Astrocyte of the spinal cord (primary cell): ENCODE data around the gene ELFN2.
A peak's percentile ranks its signal among the peaks of the same experiment; 100 is the strongest.
"Not testable (repeated sequence)": the region's sequence is repeated elsewhere in the genome, so short reads cannot be mapped to it uniquely, and the experiment has no call there.

Experiments
- DNase-seq: peaks from one replicate; pipeline ENCODE4 v3.0.0; 2011; ENCODE audit warnings: low read depth, low spot score
- H3K4me3 ChIP-seq: 2 replicates; pipeline ENCODE4 v1.5.1; 2011; ENCODE audit warnings: low read depth, mild to moderate bottlenecking, low read length, moderate library complexity
- in situ Hi-C: cut with HindIII; loops from 2 replicates; pipeline ENCODE4 v1.10.0; 2017; ENCODE audit warnings: low sequenced_read_pairs
- TF ChIP-seq, protein P1 (sequence below): IDR thresholded peaks from 2 replicates; pipeline ENCODE4 v1.5.1; 2012; ENCODE audit warnings: low read depth, mild to moderate bottlenecking, low read length, inconsistent platforms

The ELFN2 gene

DNA sequence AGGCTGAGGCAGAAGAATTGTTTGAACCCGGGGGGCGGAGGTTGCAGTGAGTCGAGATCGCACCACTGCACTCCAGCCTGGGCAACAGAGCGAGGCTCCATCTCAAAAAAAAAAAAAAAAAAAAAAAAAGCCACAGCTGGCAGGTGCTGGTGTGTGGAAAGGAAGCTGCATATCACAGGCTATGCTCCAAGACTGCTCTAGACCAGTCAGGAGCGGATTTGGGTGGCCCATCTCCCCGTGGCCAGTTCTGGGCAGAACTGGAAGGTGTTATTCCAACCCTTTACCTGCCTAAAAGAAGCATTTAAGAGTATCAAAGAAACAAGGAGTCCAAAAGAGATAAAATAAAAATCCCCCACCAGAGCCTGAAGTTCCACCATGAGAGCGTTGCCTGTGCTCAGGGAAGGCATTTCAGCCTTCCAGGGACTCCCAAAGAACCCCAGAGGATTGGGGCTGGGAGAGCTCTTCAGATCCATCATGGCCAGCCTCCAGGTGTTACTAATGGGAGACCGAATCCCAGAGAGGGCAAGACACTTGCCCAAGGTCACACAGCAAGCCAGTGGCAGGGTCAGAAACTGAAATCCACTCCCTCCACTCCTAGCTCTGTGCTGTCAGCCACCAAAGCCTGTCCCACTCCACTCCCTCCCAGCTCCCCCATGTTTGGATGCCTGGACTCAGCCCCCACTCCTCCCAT lies 44.6 kb upstream of the ELFN2 start:
- DNase-seq, result no peak
- in situ Hi-C loops, result no loop called here
- TF ChIP-seq, protein P1, sequence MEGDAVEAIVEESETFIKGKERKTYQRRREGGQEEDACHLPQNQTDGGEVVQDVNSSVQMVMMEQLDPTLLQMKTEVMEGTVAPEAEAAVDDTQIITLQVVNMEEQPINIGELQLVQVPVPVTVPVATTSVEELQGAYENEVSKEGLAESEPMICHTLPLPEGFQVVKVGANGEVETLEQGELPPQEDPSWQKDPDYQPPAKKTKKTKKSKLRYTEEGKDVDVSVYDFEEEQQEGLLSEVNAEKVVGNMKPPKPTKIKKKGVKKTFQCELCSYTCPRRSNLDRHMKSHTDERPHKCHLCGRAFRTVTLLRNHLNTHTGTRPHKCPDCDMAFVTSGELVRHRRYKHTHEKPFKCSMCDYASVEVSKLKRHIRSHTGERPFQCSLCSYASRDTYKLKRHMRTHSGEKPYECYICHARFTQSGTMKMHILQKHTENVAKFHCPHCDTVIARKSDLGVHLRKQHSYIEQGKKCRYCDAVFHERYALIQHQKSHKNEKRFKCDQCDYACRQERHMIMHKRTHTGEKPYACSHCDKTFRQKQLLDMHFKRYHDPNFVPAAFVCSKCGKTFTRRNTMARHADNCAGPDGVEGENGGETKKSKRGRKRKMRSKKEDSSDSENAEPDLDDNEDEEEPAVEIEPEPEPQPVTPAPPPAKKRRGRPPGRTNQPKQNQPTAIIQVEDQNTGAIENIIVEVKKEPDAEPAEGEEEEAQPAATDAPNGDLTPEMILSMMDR, result no peak
- no peak overlapping the region for H3K4me3 ChIP-seq

DNA sequence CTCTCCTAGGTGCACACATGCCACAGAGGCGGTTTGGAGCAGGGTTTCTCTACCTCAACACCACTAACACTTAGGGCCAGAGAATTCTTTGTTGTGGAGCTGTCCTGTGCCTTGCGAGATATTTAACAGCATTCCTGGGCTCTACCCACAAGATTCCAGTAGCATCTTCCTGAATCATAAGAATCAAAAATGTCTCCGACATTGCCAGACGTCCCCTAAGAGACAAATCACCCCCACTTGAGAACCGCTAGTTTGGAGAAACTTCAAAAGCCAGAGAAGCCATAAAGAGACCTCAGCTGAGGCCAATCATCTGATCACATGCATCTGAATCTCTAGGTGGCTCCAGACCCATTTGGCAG lies 42.8 kb upstream of the ELFN2 start:
- H3K4me3 ChIP-seq, result no peak overlapping the region
- DNase-seq, result no peak
- in situ Hi-C loops, result no loop called here
- TF ChIP-seq, protein P1, result no peak

DNA sequence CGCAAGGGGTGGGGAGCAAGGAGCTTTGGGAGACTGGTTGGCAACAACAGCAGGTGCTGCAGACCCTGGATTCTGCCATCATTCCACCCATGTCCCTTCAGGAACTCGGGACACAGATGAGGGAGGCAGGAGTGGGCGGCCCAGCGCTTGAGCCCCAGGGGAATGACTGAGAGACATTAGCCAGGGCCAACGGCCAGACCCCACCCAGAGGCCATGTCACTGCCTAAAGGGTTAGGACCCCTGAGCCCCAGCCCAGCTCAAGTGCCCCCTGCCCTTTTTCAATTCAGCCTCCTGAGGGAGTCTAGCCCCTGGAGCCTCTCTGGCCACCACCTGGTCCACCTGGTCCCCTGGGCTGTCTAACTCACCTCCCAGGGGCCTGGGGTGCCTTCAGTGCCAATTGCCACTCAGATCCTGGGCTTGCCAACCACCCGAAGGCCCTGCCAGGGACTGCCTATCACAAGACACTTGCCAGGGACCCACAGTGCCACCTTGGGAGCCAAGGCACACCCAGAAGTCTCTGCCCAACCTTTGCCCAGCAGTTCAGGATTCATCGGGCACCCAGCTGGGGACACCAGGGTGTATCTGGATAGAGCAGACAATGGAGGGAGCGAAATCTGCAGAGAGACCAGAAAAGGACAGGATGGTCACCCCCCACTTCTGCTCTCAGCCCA lies 42.3 kb upstream of the ELFN2 start:
- no peak overlapping the region for H3K4me3 ChIP-seq
- no peak for DNase-seq
- TF ChIP-seq, protein P1, result no peak
- in situ Hi-C loops, result no loop called here

DNA sequence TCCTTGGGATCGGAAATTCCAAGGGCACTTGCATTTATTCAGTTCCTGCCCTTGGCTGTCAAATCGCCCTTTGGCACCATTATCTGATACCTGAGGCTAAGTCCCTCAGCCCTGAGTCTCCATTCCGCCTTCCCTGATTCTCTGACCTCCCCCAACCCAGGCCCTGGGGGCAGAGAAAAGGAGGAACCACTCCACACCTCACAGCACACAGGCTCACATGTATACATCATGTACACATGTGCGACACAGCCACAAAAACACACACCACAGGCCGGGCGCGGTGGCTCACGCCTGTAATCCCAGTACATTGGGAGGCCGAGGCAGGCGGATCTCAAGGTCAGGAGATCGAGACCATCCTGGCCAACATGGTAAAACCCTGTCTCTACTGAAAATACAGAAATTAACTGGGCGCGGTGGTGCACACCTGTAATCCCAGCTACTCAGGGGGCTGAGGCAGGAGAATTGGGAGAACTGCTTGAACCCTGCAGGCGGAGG lies 41.0 kb upstream of the ELFN2 start:
- H3K4me3 ChIP-seq, DNase-seq, in situ Hi-C loops: not testable (repeated sequence)

DNA sequence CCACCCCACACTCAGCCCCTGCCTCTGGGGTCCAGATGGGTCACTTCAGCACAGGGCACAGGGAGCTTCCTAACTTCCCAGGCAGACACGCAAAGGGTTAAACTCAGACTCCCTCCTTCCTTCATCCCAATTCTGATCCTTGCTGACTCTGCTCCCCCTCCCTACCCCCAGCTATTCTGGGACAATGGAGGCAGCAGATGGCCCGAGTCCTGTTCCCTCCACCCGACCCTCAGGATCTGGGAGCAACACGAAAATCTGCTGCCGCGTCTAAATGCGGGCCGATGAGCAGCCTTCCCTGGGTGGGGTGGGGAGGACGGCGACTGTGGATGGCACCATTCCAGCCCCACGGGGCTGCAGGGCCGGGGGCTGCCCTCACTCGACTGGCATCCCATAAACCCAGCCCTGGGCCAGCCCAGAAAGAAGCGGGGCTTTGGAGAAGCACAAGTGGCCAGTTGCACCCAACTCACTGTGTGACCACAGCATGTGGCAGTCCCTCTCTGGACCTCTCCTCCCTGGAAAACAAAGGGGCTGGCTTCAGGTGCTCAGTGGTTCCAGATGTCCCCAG lies 40.2 kb upstream of the ELFN2 start:
- in situ Hi-C loops, result no loop called here
- no peak for DNase-seq
- H3K4me3 ChIP-seq, result no peak overlapping the region
- TF ChIP-seq, protein P1, result no peak

DNA sequence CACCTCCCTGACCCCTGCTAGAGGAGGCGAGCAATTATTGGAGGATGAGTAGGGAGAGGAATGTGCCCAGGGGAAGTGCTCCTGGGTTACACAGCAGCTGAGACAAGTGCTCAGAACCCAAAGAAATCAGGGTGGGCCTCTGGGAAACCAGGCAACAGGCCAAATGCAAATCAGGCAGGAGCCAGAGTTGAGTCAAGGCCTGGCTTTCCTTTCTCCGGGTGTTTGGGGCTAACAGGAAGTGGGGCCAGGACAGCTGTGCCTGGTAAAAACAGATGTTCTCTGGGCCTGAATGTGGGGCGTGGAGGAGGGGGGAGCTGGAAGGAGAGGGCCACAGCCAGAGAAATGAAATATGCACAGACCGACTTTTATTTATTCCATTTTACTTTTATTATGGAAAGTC lies 36.9 kb upstream of the ELFN2 start:
- TF ChIP-seq, protein P1, result no peak
- no peak for DNase-seq
- in situ Hi-C loops, result no loop called here
- H3K4me3 ChIP-seq, result no peak overlapping the region

DNA sequence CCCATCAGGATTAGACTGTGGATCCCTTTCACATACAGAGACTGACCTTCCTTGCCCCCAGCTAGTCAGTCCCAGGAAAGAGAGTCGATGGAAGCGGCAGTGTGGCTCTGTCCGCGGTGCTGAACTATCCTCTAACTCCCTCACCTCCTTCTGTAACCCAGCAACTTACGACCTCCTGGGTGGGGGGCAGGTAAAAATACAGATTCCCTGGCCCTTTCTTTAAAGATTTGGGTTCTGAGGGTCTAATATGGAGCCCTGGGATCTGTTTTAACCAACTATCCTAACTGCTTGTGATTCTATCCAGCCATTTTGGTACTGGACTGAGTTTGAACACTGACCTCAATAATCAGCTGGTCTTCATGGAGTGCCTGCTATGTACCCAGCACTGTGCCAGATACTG lies 35.7 kb upstream of the ELFN2 start:
- peak; percentile 40 for DNase-seq
- in situ Hi-C loops, result no loop called here
- TF ChIP-seq, protein P1, result no peak
- no peak overlapping the region for H3K4me3 ChIP-seq
